Stimulated activated CD8-positive, alpha-beta memory T cell treated with anti-CD3 and anti-CD28 coated beads, Interleukin-12 subunit alpha, Interleukin-12 subunit beta, amount 100 ng/mL, for 24 hours (primary cell): ENCODE results near the gene COA7.

Experiments used
- DNase-seq: peaks from one replicate; pipeline ENCODE4 v3.0.0-alpha.2; 2020; ENCODE audit errors: extremely low read depth

Gene COA7

DNA sequence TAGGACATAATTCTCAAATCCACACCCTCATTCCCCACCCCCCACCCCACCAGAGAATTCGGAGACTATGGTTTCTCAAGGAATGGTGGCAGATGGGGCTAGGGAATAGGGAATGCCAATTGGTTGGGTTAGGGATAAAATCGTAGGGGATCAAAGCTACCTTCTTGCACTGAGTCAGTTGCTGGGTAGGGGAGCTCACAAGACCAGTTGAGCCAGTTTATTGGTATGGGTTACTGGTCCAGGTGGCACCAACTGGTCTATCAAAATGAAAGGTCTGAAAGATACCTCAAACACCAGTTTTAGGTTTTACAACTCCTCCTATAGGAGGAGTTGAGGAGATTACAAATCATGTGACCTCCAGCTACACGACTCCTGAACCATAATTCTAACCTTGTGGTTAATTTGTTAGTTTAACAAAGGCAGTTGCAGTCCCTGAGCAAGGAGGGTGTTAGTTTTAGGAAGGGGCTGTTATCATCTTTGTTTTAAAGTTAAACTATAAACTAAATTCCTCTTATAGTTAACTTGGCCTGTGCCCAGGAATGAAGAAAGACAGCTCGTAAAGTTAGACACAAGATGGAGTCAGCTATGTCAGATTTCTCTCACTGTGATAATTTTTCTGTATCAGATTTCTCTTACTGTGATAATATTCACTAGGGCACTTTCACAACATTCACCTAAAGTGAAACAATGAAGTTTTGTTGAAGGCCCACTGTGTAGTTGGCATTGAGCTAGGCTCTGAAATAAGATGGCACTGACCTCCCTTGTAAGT, 62.6 kb downstream of the COA7 start:
- no peak for DNase-seq
